ENCODE results near the gene IPO9. TPM values are rescaled to one million over a fixed set of nuclear protein-coding genes. Genes with fewer than 3 reads are reported as not detected.

IPO9 gene
- total RNA-seq, 1 experiment from 2014 or later, result 121 TPM

GRCh38 chr1:201894343-201895119, 65.6 kb downstream of the IPO9 start:
- Histone ChIP-seq H3K4me1 (ENCODE audit: insufficient read depth, low read length, poor library complexity, severe bottlenecking) (no peaks in the 10 kb centered on the region), H3K36me3 (ENCODE audit: insufficient read depth, low read length, poor library complexity, severe bottlenecking) (no peaks in the 10 kb centered on the region), H3K27me3 (replicated peaks; ENCODE audit: insufficient read depth, low read depth, low read length, poor library complexity) (no peaks in the 10 kb centered on the region), H3K27ac (ENCODE audit: low read depth, low read length, poor library complexity, severe bottlenecking) (no peak overlapping the region), H3K9me3 (ENCODE audit: low read depth, low read length, poor library complexity, severe bottlenecking) (no peaks in the 10 kb centered on the region), H3K4me3 (ENCODE audit: low read depth, low read length, poor library complexity, severe bottlenecking) (no peak overlapping the region)
- no TSS peak for BruUV-seq (replicated peaks)
- no peak for DNase-seq (ENCODE audit: low spot score)
- no peak for TF ChIP-seq EZH2 (IDR thresholded peaks at IDR 0.05; ENCODE audit: borderline replicate concordance, low read depth, low read length, poor library complexity, severe bottlenecking)
- TF ChIP-seq CTCF (conservative IDR thresholded peaks at IDR 0.05; ENCODE audit: low read depth, low read length), result no peak
- POLR2A ChIA-PET (ENCODE audit: low non-redundant PET), result no interaction called here
- intact Hi-C loops (cut with micrococcal nuclease; ENCODE audit: unreplicated experiment), result loop anchor here (10.0 kb wide), 1 partner anchor 240 kb away; no protein-coding TSS in a partner anchor
- CTCF ChIA-PET, result interaction anchor here (0.6 kb wide), 1 partner anchor 50 kb away, joined by 3 read pairs; no protein-coding TSS in a partner anchor

GRCh38 chr1:201895120-201895665, 66.2 kb downstream of the IPO9 start:
- ChIA-PET CTCF (interaction anchor here (1.1 to 1.4 kb wide), 6 partner anchors 8 to 104 kb away, joined by 4 to 24 read pairs (median 6); partner anchors contain the start of gene LMOD1), POLR2A (ENCODE audit: low non-redundant PET) (interaction anchor here (0.7 kb wide), 1 partner anchor 9 kb away, joined by 3 read pairs; no protein-coding TSS in a partner anchor)
- H3K9me3 ChIP-seq (ENCODE audit: low read depth, low read length, poor library complexity, severe bottlenecking), result no peaks in the 10 kb centered on the region
- no peaks in the 10 kb centered on the region for H3K36me3 ChIP-seq (ENCODE audit: insufficient read depth, low read length, poor library complexity, severe bottlenecking)
- H3K4me3 ChIP-seq (ENCODE audit: low read depth, low read length, poor library complexity, severe bottlenecking), result no peak overlapping the region
- no peak for TF ChIP-seq CTCF (conservative IDR thresholded peaks at IDR 0.05; ENCODE audit: low read depth, low read length)
- no peak for TF ChIP-seq EZH2 (IDR thresholded peaks at IDR 0.05; ENCODE audit: borderline replicate concordance, low read depth, low read length, poor library complexity, severe bottlenecking)
- intact Hi-C loops (cut with micrococcal nuclease; ENCODE audit: unreplicated experiment), result loop anchor here (10.0 kb wide), 1 partner anchor 240 kb away; no protein-coding TSS in a partner anchor
- BruUV-seq (replicated peaks), result no TSS peak
- no peak overlapping the region for H3K27ac ChIP-seq (ENCODE audit: low read depth, low read length, poor library complexity, severe bottlenecking)
- no peaks in the 10 kb centered on the region for H3K4me1 ChIP-seq (ENCODE audit: insufficient read depth, low read length, poor library complexity, severe bottlenecking)
- DNase-seq (ENCODE audit: low spot score), result no peak
- H3K27me3 ChIP-seq (replicated peaks; ENCODE audit: insufficient read depth, low read depth, low read length, poor library complexity), result no peaks in the 10 kb centered on the region

GRCh38 chr1:201895913-201896807, 67.2 kb downstream of the IPO9 start:
- intact Hi-C loops (cut with micrococcal nuclease; ENCODE audit: unreplicated experiment), result loop anchor here (1.0 to 10.0 kb wide), 2 partner anchors 76 to 239 kb away; no protein-coding TSS in a partner anchor
- peak; percentile 93 for DNase-seq (ENCODE audit: low spot score)
- Histone ChIP-seq H3K4me1 (ENCODE audit: insufficient read depth, low read length, poor library complexity, severe bottlenecking) (no peaks in the 10 kb centered on the region), H3K27ac (ENCODE audit: low read depth, low read length, poor library complexity, severe bottlenecking) (no peak overlapping the region), H3K27me3 (replicated peaks; ENCODE audit: insufficient read depth, low read depth, low read length, poor library complexity) (no peaks in the 10 kb centered on the region), H3K9me3 (ENCODE audit: low read depth, low read length, poor library complexity, severe bottlenecking) (no peaks in the 10 kb centered on the region), H3K36me3 (ENCODE audit: insufficient read depth, low read length, poor library complexity, severe bottlenecking) (no peaks in the 10 kb centered on the region), H3K4me3 (ENCODE audit: low read depth, low read length, poor library complexity, severe bottlenecking) (no peak overlapping the region)
- POLR2A ChIA-PET (ENCODE audit: low non-redundant PET), result no interaction called here
- no TSS peak for BruUV-seq (replicated peaks)
- CTCF ChIA-PET, result interaction anchor here (0.6 to 1.4 kb wide), 9 partner anchors 9 to 1759 kb away, joined by 3 to 24 read pairs (median 6); partner anchors contain the start of gene LMOD1
- TF ChIP-seq EZH2 (IDR thresholded peaks at IDR 0.05; ENCODE audit: borderline replicate concordance, low read depth, low read length, poor library complexity, severe bottlenecking) (no peak), CTCF (conservative IDR thresholded peaks at IDR 0.05; ENCODE audit: low read depth, low read length) (peak; percentile 99)

Data from A673 (cell line).